Measurements from ENCODE around the gene WDR88. TPM values are rescaled to one million over a fixed set of nuclear protein-coding genes. Genes with fewer than 3 reads are reported as not detected.

WDR88 gene
- polyA plus RNA-seq, 2 of the 4 experiments (the other 2 are of a cell fraction): 0.04 TPM; not detected in 1

GRCh38 chr19:33199441-33200265 lies 67.7 kb downstream of the WDR88 start:
- WGBS (ENCODE audit: missing lambda C conversion rate): 83% methylated on average over 8 of the region's 8 CpGs
- Histone ChIP-seq H3K27ac (no peak overlapping the region), H3K4me1 (peaks cover 8% of the 10 kb centered on the region; the same call in 2 of the 3 replicates), H3K9me3 (no peaks in the 10 kb centered on the region), H3K4me3 (no peak overlapping the region), H3K4me2 (no peak overlapping the region)
- ATAC-seq (no peak), FAIRE-seq (no peak), DNase-seq (ENCODE audit: low read depth in 1 of 2, low spot score in 1 of 2) (no peak)
- POLR2A ChIA-PET: no interaction called here
- CTCF ChIA-PET: interaction anchor here (0.8 to 11.2 kb wide), 8 partner anchors 12 to 331 kb away, joined by 3 to 137 read pairs (median 4); partner anchors contain the start of gene CEBPA
- TF ChIP-seq HDAC2 (IDR thresholded peaks at IDR 0.05) (no peak), TFCP2L1 (CRISPR knock-in tag; IDR thresholded peaks at IDR 0.05) (no peak), ZSCAN20 (CRISPR knock-in tag; IDR thresholded peaks at IDR 0.05) (no peak), CBX2 (IDR thresholded peaks at IDR 0.05; ENCODE audit: borderline replicate concordance, low read depth) (no peak), CHD4 (IDR thresholded peaks at IDR 0.05; ENCODE audit: borderline replicate concordance) (no peak)
- TF ChIP-seq, protein P1, sequence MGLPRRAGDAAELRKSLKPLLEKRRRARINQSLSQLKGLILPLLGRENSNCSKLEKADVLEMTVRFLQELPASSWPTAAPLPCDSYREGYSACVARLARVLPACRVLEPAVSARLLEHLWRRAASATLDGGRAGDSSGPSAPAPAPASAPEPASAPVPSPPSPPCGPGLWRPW (IDR thresholded peaks at IDR 0.05): no peak

DNA sequence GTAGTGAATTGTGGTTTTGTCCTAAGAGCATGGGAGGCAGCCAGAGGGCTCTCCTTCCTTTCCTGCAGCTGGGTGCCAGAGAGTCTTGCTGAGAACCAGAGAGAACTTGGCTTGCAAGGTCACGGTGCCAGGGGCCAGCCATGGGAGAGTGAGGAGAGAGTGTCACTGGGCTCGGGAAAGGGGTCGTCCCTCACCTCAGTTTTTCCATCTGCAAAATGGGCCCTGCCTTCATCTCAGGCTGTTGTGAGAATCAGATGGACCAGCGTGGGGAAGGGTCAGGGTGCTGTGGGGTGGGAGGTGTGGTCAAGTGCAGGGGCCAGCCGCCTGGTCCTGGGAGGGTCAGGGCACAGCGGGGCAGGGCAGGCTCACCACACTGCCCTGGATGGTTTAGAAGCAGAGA lies 69.6 kb downstream of the WDR88 start:
- TF ChIP-seq KDM1A (IDR thresholded peaks at IDR 0.05; ENCODE audit: low read depth): peak; percentile 29; the same call in 1 of the 2 replicates
- no peak for TF ChIP-seq PBX3 (IDR thresholded peaks at IDR 0.05)
- H3K4me2 ChIP-seq: no peak overlapping the region
- ATAC-seq (no peak), DNase-seq (ENCODE audit: low read depth in 1 of 2, low spot score in 1 of 2) (no peak), FAIRE-seq (no peak)
- no peaks in the 10 kb centered on the region for H3K4me1 ChIP-seq
- CTCF ChIA-PET: interaction anchor here (0.7 to 11.2 kb wide), 7 partner anchors 9 to 593 kb away, joined by 3 to 137 read pairs (median 6); no protein-coding TSS in a partner anchor
- H3K27ac ChIP-seq: no peak overlapping the region
- POLR2A ChIA-PET: no interaction called here
- H3K4me3 ChIP-seq: no peak overlapping the region
- H3K9me3 ChIP-seq: no peaks in the 10 kb centered on the region
- 85% methylated on average over 6 of the region's 6 CpGs for WGBS (ENCODE audit: missing lambda C conversion rate)

DNA sequence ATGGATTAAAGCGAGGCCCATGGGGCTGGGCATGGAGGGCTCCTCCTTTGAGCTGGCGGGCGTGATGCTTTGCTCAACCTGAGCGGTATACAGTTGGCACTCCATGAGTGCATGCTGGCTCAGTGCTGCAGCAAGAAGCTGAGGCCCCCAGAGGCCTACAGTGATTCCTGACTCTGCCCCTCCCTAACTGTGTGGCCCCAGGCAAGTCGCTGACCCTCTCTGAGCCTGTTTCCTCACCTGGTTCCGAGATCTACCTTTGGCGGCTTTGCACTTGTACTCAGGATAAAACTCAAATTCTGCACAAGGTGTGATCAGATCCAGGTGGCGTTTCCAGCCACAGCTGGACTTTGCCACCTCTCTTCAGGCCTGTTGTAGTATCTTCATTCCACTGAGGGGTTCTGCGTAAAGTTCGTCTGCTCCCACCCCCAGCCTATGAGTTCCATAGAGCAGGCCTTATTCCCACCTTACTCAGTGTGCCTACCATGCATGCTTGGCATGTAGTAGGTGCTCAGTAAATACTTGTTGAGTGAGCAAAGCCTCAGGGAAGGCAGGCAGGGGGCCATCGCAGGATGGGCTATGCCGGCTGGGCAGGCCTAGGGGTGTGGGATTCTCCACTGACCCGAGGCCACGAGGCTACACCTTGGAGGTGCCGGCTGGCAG lies 70.1 kb downstream of the WDR88 start:
- TF ChIP-seq CHD4 (IDR thresholded peaks at IDR 0.05; ENCODE audit: borderline replicate concordance) (no peak), JUNB (IDR thresholded peaks at IDR 0.05) (no peak), EHMT2 (IDR thresholded peaks at IDR 0.05; ENCODE audit: low read depth) (no peak), BHLHE40 (IDR thresholded peaks at IDR 0.05; ENCODE audit: low read depth, low read length) (no peak), FOXS1 (CRISPR knock-in tag; IDR thresholded peaks at IDR 0.05) (no peak), RFX5 (IDR thresholded peaks at IDR 0.05) (no peak), HDAC2 (IDR thresholded peaks at IDR 0.05) (no peak)
- TF ChIP-seq, protein P2, sequence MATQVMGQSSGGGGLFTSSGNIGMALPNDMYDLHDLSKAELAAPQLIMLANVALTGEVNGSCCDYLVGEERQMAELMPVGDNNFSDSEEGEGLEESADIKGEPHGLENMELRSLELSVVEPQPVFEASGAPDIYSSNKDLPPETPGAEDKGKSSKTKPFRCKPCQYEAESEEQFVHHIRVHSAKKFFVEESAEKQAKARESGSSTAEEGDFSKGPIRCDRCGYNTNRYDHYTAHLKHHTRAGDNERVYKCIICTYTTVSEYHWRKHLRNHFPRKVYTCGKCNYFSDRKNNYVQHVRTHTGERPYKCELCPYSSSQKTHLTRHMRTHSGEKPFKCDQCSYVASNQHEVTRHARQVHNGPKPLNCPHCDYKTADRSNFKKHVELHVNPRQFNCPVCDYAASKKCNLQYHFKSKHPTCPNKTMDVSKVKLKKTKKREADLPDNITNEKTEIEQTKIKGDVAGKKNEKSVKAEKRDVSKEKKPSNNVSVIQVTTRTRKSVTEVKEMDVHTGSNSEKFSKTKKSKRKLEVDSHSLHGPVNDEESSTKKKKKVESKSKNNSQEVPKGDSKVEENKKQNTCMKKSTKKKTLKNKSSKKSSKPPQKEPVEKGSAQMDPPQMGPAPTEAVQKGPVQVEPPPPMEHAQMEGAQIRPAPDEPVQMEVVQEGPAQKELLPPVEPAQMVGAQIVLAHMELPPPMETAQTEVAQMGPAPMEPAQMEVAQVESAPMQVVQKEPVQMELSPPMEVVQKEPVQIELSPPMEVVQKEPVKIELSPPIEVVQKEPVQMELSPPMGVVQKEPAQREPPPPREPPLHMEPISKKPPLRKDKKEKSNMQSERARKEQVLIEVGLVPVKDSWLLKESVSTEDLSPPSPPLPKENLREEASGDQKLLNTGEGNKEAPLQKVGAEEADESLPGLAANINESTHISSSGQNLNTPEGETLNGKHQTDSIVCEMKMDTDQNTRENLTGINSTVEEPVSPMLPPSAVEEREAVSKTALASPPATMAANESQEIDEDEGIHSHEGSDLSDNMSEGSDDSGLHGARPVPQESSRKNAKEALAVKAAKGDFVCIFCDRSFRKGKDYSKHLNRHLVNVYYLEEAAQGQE (IDR thresholded peaks at IDR 0.05): no peak
- TF ChIP-seq, protein P3, sequence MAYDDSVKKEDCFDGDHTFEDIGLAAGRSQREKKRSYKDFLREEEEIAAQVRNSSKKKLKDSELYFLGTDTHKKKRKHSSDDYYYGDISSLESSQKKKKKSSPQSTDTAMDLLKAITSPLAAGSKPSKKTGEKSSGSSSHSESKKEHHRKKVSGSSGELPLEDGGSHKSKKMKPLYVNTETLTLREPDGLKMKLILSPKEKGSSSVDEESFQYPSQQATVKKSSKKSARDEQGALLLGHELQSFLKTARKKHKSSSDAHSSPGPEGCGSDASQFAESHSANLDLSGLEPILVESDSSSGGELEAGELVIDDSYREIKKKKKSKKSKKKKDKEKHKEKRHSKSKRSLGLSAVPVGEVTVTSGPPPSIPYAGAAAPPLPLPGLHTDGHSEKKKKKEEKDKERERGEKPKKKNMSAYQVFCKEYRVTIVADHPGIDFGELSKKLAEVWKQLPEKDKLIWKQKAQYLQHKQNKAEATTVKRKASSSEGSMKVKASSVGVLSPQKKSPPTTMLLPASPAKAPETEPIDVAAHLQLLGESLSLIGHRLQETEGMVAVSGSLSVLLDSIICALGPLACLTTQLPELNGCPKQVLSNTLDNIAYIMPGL (CRISPR knock-in tag; IDR thresholded peaks at IDR 0.05; ENCODE audit: borderline replicate concordance): no peak
- TF ChIP-seq, protein P4, sequence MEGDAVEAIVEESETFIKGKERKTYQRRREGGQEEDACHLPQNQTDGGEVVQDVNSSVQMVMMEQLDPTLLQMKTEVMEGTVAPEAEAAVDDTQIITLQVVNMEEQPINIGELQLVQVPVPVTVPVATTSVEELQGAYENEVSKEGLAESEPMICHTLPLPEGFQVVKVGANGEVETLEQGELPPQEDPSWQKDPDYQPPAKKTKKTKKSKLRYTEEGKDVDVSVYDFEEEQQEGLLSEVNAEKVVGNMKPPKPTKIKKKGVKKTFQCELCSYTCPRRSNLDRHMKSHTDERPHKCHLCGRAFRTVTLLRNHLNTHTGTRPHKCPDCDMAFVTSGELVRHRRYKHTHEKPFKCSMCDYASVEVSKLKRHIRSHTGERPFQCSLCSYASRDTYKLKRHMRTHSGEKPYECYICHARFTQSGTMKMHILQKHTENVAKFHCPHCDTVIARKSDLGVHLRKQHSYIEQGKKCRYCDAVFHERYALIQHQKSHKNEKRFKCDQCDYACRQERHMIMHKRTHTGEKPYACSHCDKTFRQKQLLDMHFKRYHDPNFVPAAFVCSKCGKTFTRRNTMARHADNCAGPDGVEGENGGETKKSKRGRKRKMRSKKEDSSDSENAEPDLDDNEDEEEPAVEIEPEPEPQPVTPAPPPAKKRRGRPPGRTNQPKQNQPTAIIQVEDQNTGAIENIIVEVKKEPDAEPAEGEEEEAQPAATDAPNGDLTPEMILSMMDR (IDR thresholded peaks at IDR 0.05): no peak
- ChIA-PET POLR2A (no interaction called here), CTCF (interaction anchor here (1.0 to 11.2 kb wide), 6 partner anchors 10 to 57 kb away, joined by 3 to 137 read pairs (median 6); no protein-coding TSS in a partner anchor)
- Histone ChIP-seq H3K9me3 (no peaks in the 10 kb centered on the region), H3K4me3 (no peak overlapping the region), H3K4me2 (no peak overlapping the region), H3K27ac (no peak overlapping the region), H3K4me1 (no peaks in the 10 kb centered on the region)
- DNase-seq (ENCODE audit: low read depth in 1 of 2, low spot score in 1 of 2): no peak
- WGBS (ENCODE audit: missing lambda C conversion rate): 95% methylated on average over 15 of the region's 15 CpGs
- no peak for ATAC-seq
- no peak for FAIRE-seq

All from A549 (cell line).